22Rv1 (cell line): ENCODE results near the gene VPS35.

Source experiments
- CTCF ChIP-seq: fragments of 450-650 bp; IDR thresholded peaks from 2 replicates; pipeline ENCODE4 v1.5.1; 2017; ENCODE audit warnings: mild to moderate bottlenecking
- ZFX ChIP-seq: fragments of 450-650 bp; IDR thresholded peaks from 2 replicates; pipeline ENCODE4 v1.6.1; 2017; ENCODE audit warnings: antibody characterized with exemption, borderline replicate concordance

GRCh38 chr16:46658925-46659324 is 30.1 kb downstream of the VPS35 start:
- no peak for TF ChIP-seq CTCF
- TF ChIP-seq ZFX, result no peak
